Right ventricle myocardium superior (tissue), 1 donor: ENCODE results near the gene UVSSA. TPM values are rescaled to one million over a fixed set of nuclear protein-coding genes. Genes with fewer than 3 reads are reported as not detected.

Experiments used
- ATAC-seq: fragments of 200-7000 bp; cut with Tn5 transposase; one replicate; pipeline ENCODE4 v1.9.1; 2020; ENCODE audit warnings: mild to moderate bottlenecking; ENCODE audit not compliant: poor library complexity
- DNase-seq: peaks from one replicate; pipeline ENCODE4 v3.0.0-alpha.2; 2020
- intact Hi-C: fragments of 100-400 bp; cut with DNase I; formaldehyde crosslinking; loops from one replicate; pipeline ENCODE4 v1.11.2; 2022
- long read RNA-seq: library from polyadenylated mRNA; unstranded; transcript quantifications from one replicate; pipeline ENCODE4 v2.0.0, GENCODE V29; 2021
- total RNA-seq: library from RNA; stranded (reverse); fragmentation: NEBNext Ultra II Directional; extraction: Animal tissue kit (Norgen Biotek cat#: 25700); gene quantifications from one replicate; pipeline ENCODE4 v1.2.1, GENCODE V29; 2021
- donor health status: DM: no; HTN: yes; CAD: no; lungs with severe emphysema.

Gene UVSSA, protein sequence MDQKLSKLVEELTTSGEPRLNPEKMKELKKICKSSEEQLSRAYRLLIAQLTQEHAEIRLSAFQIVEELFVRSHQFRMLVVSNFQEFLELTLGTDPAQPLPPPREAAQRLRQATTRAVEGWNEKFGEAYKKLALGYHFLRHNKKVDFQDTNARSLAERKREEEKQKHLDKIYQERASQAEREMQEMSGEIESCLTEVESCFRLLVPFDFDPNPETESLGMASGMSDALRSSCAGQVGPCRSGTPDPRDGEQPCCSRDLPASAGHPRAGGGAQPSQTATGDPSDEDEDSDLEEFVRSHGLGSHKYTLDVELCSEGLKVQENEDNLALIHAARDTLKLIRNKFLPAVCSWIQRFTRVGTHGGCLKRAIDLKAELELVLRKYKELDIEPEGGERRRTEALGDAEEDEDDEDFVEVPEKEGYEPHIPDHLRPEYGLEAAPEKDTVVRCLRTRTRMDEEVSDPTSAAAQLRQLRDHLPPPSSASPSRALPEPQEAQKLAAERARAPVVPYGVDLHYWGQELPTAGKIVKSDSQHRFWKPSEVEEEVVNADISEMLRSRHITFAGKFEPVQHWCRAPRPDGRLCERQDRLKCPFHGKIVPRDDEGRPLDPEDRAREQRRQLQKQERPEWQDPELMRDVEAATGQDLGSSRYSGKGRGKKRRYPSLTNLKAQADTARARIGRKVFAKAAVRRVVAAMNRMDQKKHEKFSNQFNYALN
- total RNA-seq: 6.7 TPM
- long read RNA-seq, partial matches to known transcripts: 2 of 8 reads
- long read RNA-seq, other reads (novel, unspliced or antisense): 6 of 8 reads

DNA sequence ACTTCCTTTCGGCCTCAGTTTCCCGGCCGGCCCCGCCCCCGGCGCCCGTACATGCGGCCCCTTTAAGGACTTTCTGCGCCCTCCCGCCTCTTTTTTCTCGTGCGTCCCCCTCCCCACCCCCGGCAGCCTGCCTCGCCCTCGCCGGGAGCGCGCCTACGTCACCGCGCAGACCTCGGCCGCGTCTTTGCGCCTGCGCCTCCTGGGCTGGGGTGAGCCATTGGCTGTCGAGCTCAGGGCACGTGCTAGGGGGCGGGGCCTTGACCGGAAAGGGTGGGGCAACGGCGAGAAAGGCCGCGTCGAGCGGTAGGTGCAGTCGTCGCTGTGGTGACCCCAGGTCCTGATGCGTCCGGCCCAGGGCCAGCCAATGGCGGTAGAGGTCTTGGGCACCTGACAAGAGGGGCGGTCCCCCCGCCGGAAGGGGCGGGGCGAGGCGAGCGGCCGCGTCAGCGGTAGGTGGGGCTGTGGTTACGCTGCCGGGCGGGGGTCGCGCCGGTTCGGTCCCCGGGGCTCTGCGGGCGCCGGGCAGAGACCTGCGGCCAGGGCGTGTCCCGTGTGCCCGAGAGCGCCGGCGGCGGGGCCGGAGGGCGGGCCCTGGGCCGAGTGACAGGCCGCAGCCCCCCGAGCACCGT is at the start of gene UVSSA:
Gene UVSSA (plus strand): TSS at position 428 of the 629 bp plus-strand sequence. CDS start 884 bp downstream, outside the sequence.
- DNase-seq: peak; percentile 100
- ATAC-seq: peak; percentile 97
- intact Hi-C loops: loop anchor here (5.0 to 10.0 kb wide), 4 partner anchors 100 to 368 kb away; partner anchors contain the start of genes CTBP1 and SLBP

DNA sequence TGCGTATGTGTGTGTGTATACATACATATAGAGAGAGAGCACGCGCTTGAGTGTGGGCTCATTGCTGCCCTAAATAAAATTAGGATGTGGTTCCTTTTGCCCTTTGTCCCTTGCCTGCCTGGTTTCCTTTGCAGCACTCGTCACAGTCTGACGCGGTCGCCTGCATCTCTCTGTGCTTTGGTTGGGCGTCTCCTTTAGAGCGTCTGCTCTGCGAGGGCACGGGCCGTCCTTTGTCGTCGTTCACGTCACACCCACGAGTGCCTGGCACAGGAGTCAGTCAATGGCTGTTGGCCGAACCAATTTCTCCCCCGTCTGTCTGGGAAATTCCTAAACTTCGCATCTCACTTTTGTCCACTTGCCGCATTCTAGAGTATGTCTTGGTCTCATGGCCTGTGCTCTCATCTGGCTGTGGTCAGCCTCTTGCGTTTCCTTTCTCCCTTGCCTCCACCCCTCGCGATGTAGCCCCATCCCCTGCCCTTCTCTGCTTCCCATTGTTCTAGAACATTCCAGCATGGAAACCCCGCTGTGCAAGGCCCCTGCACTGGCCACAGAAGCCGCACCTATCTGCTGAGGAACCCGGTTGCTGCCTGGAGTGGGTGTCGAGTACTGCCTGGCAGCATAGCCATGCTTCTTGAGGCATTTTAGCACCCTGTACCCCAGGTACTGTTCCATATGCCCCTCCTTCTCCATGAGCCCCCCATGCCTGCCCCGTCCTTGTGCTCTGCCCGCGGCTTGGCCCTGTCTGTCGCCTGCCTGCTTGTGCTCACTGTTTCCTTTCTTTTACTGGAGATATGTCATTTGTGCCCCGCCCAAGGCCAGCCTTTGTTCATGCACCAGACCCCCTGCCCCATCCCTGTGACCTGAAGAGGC is 49.3 kb upstream of the UVSSA start:
- DNase-seq (no peak), ATAC-seq (peak; percentile 47)

DNA sequence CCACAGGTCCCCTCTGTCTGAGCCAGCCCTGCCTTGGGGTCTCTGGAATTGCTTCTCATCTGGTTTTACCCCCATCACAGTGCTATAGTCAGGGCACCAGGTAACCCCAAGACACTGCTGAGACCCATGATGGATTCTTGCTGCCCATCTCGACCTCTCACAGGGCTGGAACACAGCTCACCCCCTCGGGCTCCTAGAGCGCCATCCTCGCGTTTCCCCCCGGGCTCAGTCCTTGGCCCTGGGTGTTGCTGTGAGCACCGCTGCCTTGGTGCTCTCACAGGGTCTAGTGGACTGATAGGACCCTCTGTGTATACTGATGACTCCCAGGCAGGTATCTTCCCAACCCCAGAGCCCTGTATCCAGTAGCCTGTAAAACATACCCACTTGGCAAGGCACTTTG is 48.5 kb upstream of the UVSSA start:
- intact Hi-C loops: no loop called here
- DNase-seq: no peak
- ATAC-seq: no peak

More for the DNA sequence above, 49.3 kb upstream of the UVSSA start:
- intact Hi-C loops: no loop called here

DNA sequence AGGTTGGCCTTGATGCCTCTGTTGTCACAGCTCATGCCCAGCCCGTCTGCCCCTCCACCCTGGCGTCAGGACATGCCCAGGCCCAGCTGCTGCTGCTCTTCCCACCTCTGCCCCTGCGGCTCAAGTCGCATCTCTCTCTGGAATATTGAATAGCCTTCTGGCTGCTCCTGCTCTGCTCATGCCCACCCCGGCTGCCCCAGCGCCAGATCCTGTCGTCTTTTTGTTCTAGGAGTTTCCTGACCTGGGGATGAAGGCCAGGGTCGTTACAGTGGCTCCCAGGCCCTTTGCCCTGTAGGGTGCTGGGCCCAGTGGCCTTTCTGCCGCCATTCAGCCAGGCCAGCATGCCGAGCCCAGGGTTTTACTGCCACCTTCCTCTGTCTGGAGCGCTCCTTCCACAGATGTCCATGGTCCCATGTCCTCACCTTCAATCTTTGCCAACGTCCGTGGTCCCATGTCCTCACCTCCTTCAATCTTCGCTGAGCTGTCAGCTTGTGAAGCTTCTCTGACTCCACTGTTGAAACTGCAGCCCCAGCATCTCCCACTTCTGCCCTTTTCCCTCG is 47.6 kb upstream of the UVSSA start:
- ATAC-seq (no peak), DNase-seq (no peak)
- intact Hi-C loops: no loop called here

DNA sequence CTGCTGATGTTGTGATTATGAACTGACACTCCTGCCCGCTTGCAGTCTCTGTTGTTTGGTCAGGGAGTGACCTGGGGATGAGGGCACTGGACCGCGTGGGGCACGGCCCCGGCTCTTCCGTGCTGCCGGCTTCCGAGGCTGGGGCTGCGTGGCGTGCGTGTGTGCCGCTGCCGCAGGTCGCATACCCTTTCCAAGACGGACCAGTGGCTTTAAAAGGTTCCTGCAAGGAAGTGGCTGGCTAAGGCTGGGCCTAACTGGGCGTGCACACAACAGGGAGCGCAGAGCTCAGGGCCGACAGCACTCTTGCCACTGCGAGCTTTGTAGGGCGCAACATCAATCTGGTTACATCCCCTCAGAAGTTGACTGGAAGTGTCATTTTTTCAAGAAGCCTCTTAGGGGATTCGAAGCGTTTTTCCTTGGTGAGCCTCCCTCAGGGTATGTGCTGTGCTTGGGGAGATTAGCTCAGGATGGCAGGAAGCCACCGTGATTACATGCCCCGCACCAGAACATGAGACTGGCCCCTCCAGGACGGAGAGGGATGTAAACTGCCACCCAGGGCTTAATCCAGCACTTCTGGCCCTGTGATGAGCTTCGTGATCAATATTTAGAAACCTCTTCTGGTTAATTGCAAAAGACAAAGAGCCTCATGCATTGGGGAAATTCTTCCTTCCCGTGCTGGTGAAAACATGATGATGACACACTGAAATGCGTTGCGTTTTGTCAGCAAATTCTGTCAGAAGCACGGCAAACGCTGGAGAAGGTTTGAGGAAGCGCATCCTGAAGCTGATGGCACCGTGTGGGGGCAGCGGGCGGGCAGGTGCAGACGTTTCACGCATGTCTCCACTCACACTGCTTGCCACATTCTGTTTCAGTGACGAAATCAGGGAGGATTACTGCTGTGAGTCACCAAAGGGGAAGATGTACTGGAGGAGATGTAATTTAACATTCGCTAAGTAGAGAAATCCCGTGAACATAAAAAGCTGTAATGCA is 46.2 kb upstream of the UVSSA start:
- intact Hi-C loops: no loop called here
- DNase-seq: peak; percentile 80
- peak; percentile 33 for ATAC-seq

DNA sequence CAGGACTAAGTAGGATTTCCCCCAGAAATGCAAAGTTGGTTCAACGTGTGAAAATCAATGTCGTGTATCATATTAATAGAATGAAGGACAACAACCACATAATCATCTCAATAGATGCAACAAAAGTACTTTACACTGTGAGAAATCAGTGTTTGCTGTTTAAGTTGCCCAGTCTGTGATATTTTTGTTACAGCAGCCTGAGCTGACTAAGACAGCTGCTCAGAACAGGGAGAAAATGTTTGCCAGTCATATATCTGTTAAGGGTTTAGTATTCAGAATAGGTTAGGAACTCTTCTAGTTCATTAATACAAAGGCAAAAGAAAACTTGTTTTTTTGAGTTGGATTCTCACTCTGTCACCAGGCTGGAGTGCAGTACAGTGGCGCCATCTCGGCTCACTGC is 44.8 kb upstream of the UVSSA start:
- DNase-seq (no peak), ATAC-seq (no peak)
- intact Hi-C loops: no loop called here

DNA sequence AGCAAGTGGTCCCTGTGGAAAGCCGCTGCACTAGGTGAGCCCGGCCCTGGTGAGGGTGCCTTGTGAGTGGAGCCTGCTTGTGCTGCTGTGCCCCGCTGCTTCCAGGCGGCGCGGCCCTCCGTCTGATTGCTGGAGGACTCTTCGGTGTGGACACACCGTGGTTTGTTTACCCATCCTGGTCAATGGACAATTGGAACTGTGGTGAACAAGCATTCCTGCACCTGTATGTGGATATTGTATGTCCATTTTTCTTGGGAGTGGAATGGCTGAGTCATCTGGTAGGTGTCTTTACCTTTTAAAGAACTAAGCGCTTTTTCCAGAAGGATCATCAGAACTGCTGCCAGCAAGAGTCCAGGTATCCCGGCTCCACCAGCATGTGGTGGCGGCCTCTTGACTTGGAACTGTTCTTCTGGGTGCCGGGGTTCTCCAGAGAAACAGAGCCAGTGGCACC is 41.7 kb upstream of the UVSSA start:
- DNase-seq (peak; percentile 30), ATAC-seq (no peak)
- intact Hi-C loops: no loop called here

DNA sequence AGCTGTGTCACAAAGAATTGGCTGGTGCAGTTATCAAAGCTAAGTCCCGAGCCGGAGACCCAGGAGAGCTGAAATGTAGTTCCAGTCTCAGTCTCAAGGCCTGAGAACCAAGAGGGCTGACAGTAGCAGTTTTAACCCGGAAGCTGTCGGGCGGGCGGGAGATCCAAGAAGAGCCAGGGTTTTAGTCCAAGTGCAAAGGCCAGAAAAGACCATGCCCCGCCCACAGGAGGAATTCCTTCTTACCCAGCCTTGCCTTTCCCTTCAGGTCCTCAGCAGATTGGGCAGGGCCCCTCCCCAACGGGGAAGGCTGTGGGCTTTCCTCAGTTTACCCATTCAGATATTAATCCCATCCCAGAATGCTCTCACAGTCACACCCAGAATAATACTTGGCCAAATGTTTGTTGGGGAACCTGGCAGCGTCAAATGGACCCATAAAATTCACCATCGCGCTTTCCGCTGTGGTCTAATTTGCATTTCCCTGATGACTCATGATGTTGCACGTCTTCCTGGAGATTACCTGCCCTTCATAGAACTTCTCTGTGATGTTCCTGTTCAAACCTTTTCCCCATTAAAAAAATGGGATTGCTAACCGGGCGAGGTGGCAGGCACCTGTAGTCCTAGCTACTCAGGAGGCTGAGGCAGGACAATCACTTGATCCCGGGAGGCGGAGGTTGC is 41.1 kb upstream of the UVSSA start:
- peak; percentile 25 for DNase-seq
- ATAC-seq: no peak
- intact Hi-C loops: no loop called here

DNA sequence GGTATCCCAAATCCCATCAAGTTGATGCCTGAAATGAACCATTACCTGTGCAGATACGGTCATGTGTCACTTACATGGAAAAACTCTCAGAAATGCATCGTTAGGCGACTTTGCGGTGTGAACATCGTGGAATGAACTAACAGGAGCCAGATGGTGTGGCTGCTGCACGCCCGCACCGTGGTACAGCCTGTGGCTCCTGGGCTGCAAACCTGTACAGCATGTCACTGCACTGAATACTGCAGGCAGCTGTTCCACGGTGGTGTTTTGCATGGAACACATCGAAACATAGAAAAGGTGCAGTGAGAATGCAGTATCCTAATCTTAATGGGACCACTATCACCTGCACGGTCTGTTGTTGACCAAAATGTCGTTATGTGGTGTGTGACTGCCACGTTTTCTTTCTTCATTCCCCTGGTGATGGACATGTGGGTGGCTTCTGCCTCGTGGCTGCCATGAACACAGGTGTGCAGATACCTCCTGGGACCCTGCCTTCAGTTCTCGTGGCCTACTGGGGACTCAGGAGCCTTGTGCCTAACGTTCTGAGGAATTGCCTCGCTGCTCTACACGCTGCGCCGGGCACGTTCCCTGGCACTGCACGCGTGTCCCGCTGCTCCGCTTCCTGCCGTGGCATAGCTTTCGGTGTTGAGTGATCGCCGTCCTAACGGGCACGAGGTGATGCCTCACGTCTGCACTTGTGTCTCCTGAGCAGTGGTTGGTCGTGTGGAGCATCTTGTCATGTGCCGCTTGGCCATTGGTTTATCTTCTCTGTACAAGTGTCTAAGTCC is 38.9 kb upstream of the UVSSA start:
- DNase-seq (peak; percentile 26), ATAC-seq (no peak)
- intact Hi-C loops: no loop called here

DNA sequence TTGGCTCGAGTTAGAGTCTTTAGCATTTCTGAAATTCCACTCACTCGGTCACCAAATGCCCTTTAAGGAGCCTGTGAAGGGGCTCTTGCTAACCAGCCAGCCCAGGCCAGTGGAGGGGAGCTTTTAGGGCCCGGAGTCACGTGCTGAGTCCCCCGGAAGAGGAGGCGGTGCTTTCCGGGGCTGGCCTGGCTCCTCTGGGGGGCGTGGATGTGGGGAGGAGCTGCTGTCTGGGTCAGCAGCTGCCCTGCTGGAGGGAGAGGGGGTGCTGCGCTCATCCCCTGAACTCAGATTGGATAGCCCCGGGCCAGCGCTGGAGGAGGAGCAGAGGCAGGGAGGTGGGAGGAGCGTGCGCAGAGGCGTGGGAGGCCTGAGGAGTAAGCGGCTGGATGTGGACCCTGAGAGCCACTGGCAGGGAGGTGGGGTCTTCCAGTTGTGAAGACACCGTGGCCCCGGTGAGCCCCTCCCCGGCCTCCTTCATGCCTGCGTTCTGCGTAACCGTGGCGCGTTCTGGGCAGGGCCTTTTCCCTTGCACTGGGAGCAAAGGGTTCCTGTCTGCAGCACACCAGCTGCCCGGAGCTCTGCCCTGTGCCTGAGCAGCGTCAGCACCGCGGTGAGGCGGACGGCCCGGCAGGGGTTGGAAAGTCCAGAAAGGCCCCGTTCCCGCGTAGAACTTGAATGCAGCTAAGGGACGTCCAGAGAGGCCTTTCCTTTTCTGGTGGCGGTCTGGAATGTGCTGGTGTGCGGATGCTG is 37.6 kb upstream of the UVSSA start:
- intact Hi-C loops: no loop called here
- ATAC-seq (peak; percentile 94), DNase-seq (peak; percentile 92)

DNA sequence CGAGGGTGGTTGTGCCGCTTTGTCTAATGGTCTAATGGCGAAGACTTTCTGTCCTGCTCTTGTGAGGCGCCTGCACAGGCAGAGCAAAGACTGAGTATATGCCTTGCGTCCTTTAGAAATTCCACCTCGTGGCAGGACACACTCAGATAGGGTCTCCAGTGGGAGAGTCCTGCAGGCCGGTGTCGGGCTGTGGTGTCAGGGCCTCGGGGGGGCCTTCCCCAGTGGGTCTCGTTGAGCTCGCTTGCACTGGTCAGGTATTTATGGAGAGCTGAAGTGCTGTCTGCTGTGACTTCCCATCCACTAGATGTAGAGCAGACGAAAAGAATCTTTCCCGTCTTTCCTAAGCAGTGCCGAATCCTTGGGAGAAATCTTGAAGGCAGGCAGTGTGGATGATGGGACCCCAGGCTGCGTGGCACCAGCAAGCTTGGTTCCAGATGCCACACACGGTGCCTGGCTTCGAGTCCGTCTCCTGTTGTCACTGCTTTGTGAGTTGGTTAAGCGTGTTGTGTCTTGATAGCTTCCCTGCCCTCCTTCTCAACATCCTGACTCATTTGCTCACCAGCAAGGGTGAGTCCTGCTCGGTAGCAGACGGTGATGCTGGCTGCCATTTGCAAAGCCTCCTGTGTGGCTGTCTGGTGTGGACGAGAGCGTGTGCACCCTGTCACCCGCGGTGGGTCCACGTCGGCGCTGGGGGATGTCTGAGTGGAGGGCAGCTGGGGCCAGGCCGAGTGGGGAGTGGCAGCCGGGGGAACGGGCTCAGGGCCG is 36.8 kb upstream of the UVSSA start:
- ATAC-seq (no peak), DNase-seq (peak; percentile 13)
- intact Hi-C loops: no loop called here

DNA sequence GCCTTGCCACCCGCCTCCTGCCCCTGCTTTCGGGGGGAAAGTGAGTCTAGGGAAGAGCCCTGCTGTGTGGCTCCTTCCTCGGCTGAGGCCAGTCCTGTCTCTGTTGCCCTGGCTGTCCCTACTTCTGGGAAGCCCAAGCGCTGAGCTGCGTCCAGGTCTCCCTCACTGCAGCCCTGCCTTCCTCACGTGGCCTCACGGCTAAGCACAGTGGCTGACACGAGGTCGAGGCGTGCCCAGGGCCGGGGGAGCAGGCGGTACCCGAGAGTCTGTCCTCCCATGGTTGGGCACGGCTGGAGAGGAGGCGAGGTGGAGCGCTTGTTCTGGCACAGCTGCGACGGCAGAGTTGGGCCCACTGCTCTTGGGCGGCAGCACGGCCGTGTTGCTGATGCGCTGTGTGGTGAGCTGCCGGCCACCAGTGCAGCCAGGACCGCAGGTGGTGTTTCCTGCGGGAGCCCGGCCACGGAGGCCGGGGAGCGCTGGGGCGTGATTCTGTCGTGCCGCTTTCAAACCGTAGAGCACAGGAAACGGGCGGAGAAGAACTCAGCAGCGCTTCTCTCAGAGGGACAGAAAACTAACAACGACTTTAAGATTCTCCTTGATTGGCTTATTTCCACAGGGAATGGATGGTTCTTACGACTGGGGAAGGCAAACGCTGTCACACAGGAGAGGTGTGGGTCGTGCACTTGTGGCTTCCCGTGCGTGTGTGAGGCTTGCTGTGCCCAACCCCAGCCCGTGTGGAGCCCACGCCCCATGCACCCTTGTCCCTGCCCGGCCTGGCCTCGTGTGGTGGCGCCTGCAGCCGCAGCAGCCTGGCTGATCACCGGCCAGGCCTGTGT is 36.0 kb upstream of the UVSSA start:
- DNase-seq (peak; percentile 36), ATAC-seq (no peak)
- intact Hi-C loops: no loop called here

DNA sequence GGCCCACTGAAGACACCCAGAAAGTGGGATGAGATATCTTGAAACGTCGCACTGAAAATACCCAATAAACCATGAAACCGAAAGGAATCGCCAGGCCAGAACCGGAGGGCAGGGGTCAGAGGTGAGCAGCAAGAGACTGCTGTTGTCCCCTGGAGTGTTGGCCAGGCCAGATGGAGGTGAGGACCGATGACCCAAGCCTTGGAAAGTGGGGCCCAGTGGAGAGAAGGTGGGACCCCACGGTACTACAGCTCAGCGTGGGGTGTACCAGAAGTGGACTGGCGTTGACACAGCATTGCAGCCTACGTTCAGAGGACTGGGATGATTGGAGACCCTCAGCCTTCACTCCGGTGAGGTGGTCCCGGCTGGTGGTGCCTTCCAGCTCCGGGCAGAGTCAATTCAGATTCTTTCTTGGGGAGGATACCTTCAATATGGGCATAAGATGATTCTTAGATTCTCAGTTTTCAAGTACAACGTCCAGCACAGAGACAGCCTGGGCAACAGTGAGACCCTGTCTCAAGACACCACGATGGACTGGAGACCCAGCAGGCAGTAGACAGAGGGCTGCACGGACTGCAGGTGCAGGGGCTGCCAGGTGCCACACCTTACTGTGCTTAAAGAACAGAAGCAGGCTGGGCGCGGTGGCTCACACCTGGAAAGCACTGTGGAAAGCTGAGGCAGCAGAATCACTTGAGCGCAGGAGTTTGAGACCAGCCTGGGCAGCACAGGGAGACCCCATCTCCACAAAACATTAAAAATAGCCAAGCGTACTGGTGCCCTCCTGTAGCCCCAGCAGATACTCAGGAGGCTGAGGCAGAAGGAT is 34.0 kb upstream of the UVSSA start:
- intact Hi-C loops: no loop called here
- ATAC-seq: no peak
- DNase-seq: peak; percentile 12
